Measurements from ENCODE around the gene CACNA1H.

CACNA1H gene

DNA sequence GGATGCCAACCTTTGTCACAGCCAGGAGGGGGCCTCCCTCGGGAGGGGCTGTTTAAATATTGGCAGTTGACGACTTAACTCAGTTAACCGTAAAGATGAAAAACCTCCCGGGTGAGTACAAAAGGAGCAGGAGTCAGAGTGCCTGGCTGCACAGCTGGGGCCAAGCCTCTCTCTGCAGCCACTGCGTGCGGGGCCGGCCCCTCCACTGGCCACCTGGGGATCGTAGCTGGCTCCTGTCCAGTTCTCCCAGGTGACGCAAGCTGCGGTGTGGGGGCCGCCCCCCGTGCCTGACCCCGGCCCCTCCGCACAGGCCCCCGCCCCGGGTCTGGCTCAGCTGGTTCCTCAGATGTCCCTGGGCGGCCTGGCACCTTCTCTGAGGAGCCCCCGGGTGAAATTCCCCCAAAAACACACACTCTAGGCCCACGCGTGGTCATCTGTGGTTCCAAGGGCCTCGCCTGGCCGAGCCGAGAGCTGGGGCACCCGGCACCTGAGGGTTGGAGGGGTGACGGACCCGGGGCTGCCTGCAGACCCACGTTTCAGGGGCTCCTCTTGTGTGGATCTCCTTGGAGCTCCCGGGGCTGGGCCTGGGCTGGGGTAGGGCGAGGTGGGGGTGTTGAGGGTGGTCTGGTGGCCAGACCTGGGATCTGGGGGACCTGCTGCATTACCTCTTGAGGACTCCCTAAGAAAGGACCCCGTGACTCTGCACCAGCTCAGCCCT, 7.4 kb upstream of the CACNA1H start:
- Histone ChIP-seq H3K4me3 (no peak overlapping the region), H3K27ac (no peak overlapping the region)
- TF ChIP-seq, protein P1, sequence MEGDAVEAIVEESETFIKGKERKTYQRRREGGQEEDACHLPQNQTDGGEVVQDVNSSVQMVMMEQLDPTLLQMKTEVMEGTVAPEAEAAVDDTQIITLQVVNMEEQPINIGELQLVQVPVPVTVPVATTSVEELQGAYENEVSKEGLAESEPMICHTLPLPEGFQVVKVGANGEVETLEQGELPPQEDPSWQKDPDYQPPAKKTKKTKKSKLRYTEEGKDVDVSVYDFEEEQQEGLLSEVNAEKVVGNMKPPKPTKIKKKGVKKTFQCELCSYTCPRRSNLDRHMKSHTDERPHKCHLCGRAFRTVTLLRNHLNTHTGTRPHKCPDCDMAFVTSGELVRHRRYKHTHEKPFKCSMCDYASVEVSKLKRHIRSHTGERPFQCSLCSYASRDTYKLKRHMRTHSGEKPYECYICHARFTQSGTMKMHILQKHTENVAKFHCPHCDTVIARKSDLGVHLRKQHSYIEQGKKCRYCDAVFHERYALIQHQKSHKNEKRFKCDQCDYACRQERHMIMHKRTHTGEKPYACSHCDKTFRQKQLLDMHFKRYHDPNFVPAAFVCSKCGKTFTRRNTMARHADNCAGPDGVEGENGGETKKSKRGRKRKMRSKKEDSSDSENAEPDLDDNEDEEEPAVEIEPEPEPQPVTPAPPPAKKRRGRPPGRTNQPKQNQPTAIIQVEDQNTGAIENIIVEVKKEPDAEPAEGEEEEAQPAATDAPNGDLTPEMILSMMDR (IDR thresholded peaks at IDR 0.05): no peak
- no peak for DNase-seq (ENCODE audit: low spot score)

GRCh38 chr16:1146409-1146808, 6.5 kb upstream of the CACNA1H start:
- no peak for DNase-seq (ENCODE audit: low spot score)
- H3K4me3 ChIP-seq: no peak overlapping the region
- TF ChIP-seq, protein P1 (IDR thresholded peaks at IDR 0.05): no peak
- H3K27ac ChIP-seq: no peak overlapping the region

- H3K27ac ChIP-seq: no peak overlapping the region
- TF ChIP-seq, protein P1 (IDR thresholded peaks at IDR 0.05): no peak
- H3K4me3 ChIP-seq: no peak overlapping the region
- DNase-seq (ENCODE audit: low spot score): no peak
Measured at GRCh38 chr16:1147027-1147426, 5.9 kb upstream of the CACNA1H start.

DNA sequence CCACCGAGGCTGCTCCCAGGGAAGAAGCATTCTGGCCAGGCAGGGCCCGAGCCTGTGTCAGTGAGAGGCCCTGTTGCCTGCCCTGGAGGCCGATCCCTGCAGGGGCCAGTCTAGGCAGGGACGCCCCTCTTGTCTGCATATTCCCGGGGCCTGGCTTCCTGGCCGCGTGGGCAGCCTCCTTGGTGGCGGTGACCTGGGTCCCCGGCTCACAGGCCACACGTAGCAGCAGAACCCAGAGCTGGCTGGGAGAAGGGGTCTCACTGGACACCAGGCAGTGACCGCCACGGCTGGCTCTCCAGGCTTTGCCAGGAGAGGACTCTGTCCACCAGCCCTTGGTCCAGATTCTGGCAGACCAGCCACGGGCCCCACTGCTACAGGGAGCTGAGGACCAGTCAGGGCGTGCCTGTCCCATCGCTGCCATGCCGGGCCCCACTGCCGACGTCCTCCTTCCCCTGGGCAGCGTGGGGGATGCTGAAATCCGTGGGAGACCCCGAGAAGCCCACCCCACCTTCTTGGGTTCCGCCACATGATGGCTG, 3.7 kb upstream of the CACNA1H start:
- TF ChIP-seq, protein P1 (IDR thresholded peaks at IDR 0.05): no peak

DNA sequence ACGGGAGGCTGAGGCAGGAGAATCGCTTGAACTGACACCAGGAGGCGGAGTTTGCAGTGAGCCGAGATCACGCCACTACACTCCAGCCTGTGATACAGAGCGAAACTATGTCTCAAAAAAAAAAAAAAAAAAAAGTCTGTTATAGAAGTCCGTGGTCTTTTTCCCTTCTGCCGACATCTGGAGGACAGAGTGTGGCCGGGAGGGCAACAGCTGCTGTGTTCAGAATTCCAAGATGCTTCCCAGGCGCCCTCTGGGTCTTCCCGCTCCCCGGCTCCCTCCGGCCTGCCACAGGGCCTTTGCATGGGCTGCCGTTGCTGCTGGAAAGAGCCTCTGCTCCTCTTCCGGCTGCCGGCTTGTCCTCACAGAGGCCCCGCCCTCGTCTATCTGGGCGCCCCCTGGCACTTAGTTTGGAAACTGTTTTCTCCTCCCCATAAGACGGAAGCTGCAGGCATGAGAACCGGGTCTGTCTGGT, 2.4 kb upstream of the CACNA1H start:
- no peak for DNase-seq (ENCODE audit: low spot score)
- Histone ChIP-seq H3K27ac (no peak overlapping the region), H3K4me3 (no peak overlapping the region)

More for the DNA sequence above, 3.7 kb upstream of the CACNA1H start:
- H3K4me3 ChIP-seq: no peak overlapping the region
- H3K27ac ChIP-seq: no peak overlapping the region
- no peak for DNase-seq (ENCODE audit: low spot score)

GRCh38 chr16:1151424-1152122, 1.3 kb upstream of the CACNA1H start:
- Histone ChIP-seq H3K4me3 (no peak overlapping the region), H3K27ac (no peak overlapping the region)
- no peak for DNase-seq (ENCODE audit: low spot score)
- TF ChIP-seq, protein P1 (IDR thresholded peaks at IDR 0.05): no peak

More for the DNA sequence above, 2.4 kb upstream of the CACNA1H start:
- TF ChIP-seq, protein P1 (IDR thresholded peaks at IDR 0.05): no peak
